SK-N-SH treated with all-trans-retinoic acid at 6 μM for 48 hours (cell line): ENCODE results near the gene ZNF691.

Source experiments
- PATZ1 ChIP-seq: fragments of 250-450 bp; sonication (Bioruptor Pico); IDR thresholded peaks from 2 replicates; pipeline ENCODE4 v1.8.0; 2020; ENCODE audit warnings: mild to moderate bottlenecking, moderate library complexity, borderline replicate concordance
- ZNF8 ChIP-seq: fragments of 450-650 bp; formaldehyde crosslinking; IDR thresholded peaks from 2 replicates; pipeline ENCODE4 v1.5.0; 2020; ENCODE audit warnings: mild to moderate bottlenecking, moderate library complexity

GRCh38 chr1:42806593-42806992, 39.8 kb upstream of the ZNF691 start:
- TF ChIP-seq PATZ1 (CRISPR knock-in tag) (no peak), ZNF8 (CRISPR knock-in tag) (no peak)
